HCT116 (cell line): ENCODE data around the gene XG.

Experiments used
- CTCF ChIP-seq, 3 experiments: fragments of 200-600 bp in 1 of 3; sonication (generic) in 1 of 3; IDR thresholded peaks in 2 of 3; conservative IDR thresholded peaks in 1 of 3; 2 replicates each; pipeline ENCODE4 v1.5.1; 2012 to 2017; ENCODE audit warnings: low read depth in 2 of 3, low read length in 2 of 3, antibody characterized with exemption in 1 of 3, borderline replicate concordance in 1 of 3, control low read depth in 1 of 3, mild to moderate bottlenecking in 1 of 3, mixed read lengths in 1 of 3, mixed run types in 1 of 3, moderate library complexity in 1 of 3; ENCODE audit not compliant: insufficient read depth in 1 of 3
- ZFX ChIP-seq: fragments of 450-650 bp; IDR thresholded peaks from 2 replicates; pipeline ENCODE4 v1.6.1; 2017

GRCh38 chrX:2848871-2849301, 97.0 kb downstream of the XG start:
- TF ChIP-seq CTCF (IDR thresholded peaks at IDR 0.05 in 2 of 3, conservative IDR thresholded peaks at IDR 0.05 in 1 of 3; ENCODE audit: borderline replicate concordance in 1 of 3, insufficient read depth in 1 of 3, low read depth in 2 of 3, low read length in 2 of 3) (no peak), ZFX (no peak)
